Erythroblast (primary cell): ENCODE results near the gene PPAN.

Experiments
- GATA1 ChIP-seq: IDR thresholded peaks from 2 replicates; pipeline ENCODE4 v1.6.1; 2011; ENCODE audit warnings: low read depth, mild to moderate bottlenecking, control low read depth, low read length, moderate library complexity
- POLR2A ChIP-seq: IDR thresholded peaks from 2 replicates; pipeline ENCODE4 v1.6.1; 2011; ENCODE audit warnings: mild to moderate bottlenecking, low read length

GRCh38 chr19:10105509-10106099, 558 bp upstream of the PPAN start:
- TF ChIP-seq POLR2A (no peak), GATA1 (no peak)
